Gastrocnemius medialis (tissue), 4 donors: Measurements from ENCODE around the gene PAK4.

Experiments used
- CTCF ChIP-seq, 5 experiments: fragments of 450-650 bp in 3 of 5; fragments of 200-600 bp in 2 of 5; sonication (generic) in 2 of 5; IDR thresholded peaks in 4 of 5; conservative IDR thresholded peaks in 1 of 5; 1 replicate in 4 of 5; 2 replicates in 1 of 5; pipeline ENCODE4 v1.5.1; 2016 to 2019; ENCODE audit warnings: antibody characterized with exemption in 5 of 5, mild to moderate bottlenecking in 3 of 5, moderate library complexity in 3 of 5
- POLR2A ChIP-seq, 2 donors: fragments of 450-650 bp; IDR thresholded peaks; one replicate each; pipeline ENCODE4 v1.6.1; 2017; ENCODE audit warnings: antibody characterized with exemption in 2 of 2, mild to moderate bottlenecking in 2 of 2, moderate library complexity in 2 of 2

- no peak for TF ChIP-seq POLR2A (IDR thresholded peaks at IDR 0.05)
- no peak for TF ChIP-seq CTCF (IDR thresholded peaks at IDR 0.05 in 4 of 5, conservative IDR thresholded peaks at IDR 0.05 in 1 of 5)
These were observed 26.5 kb downstream of the PAK4 start for GRCh38 chr19:39152066-39152465.
